ENCODE results near the gene RXRG. TPM values are rescaled to one million over a fixed set of nuclear protein-coding genes. Genes with fewer than 3 reads are reported as not detected.

Gene RXRG
- total RNA-seq, 1 donor from 2014 or later = 1.0 TPM

GRCh38 chr1:165409657-165410358 is 35.1 kb downstream of the RXRG start:
- no peak for DNase-seq (ENCODE audit: low spot score)

GRCh38 chr1:165408518-165408917 is 36.4 kb downstream of the RXRG start:
- peak; percentile 31 for DNase-seq (ENCODE audit: low spot score)

- DNase-seq (ENCODE audit: low spot score) = no peak
Measured at GRCh38 chr1:165407398-165407797, 37.5 kb downstream of the RXRG start.

- no peak for DNase-seq (ENCODE audit: low spot score)
Measured at GRCh38 chr1:165403835-165404482, 41.0 kb downstream of the RXRG start.

- no peak for DNase-seq (ENCODE audit: low spot score)
Measured at GRCh38 chr1:165402517-165403111, 42.3 kb downstream of the RXRG start.

- peak; percentile 16 for DNase-seq (ENCODE audit: low spot score)
Measured at GRCh38 chr1:165397944-165398343, 47.0 kb downstream of the RXRG start.

- DNase-seq (ENCODE audit: low spot score) = no peak
Measured at GRCh38 chr1:165395901-165396300, 49.0 kb downstream of the RXRG start.

- DNase-seq (ENCODE audit: low spot score) = no peak
Measured at GRCh38 chr1:165395478-165395877, 49.4 kb downstream of the RXRG start.

GRCh38 chr1:165392634-165393571 is 52.0 kb downstream of the RXRG start:
- DNase-seq (ENCODE audit: low spot score) = peak; percentile 80

- no peak for DNase-seq (ENCODE audit: low spot score)
Measured at GRCh38 chr1:165389609-165390008, 55.3 kb downstream of the RXRG start.

- DNase-seq (ENCODE audit: low spot score) = no peak
Measured at GRCh38 chr1:165387961-165388360, 57.0 kb downstream of the RXRG start.

- no peak for DNase-seq (ENCODE audit: low spot score)
Measured at GRCh38 chr1:165387505-165387904, 57.4 kb downstream of the RXRG start.

- no peak for DNase-seq (ENCODE audit: low spot score)
Measured at GRCh38 chr1:165383599-165384405, 61.1 kb downstream of the RXRG start.

- DNase-seq (ENCODE audit: low spot score) = peak; percentile 13
Measured at GRCh38 chr1:165383067-165383466, 61.9 kb downstream of the RXRG start.

GRCh38 chr1:165381745-165382505 is 63.0 kb downstream of the RXRG start:
- DNase-seq (ENCODE audit: low spot score) = no peak

- no peak for DNase-seq (ENCODE audit: low spot score)
Measured at GRCh38 chr1:165376811-165377311, 68.1 kb downstream of the RXRG start.

GRCh38 chr1:165376041-165376810 is 68.7 kb downstream of the RXRG start:
- DNase-seq (ENCODE audit: low spot score) = peak; percentile 91

- no peak for DNase-seq (ENCODE audit: low spot score)
Measured at GRCh38 chr1:165375623-165376022, 69.3 kb downstream of the RXRG start.

- DNase-seq (ENCODE audit: low spot score) = no peak
Measured at GRCh38 chr1:165371588-165372225, 73.2 kb downstream of the RXRG start.

All from mucosa of gallbladder (tissue), 1 donor.